HL-60 (cell line): ENCODE data around the gene RRP1.

ENCODE experiments used
- DNase-seq, 2 experiments: peaks; one replicate each; pipeline ENCODE4 v3.0.0-alpha.2; 2010 to 2020; ENCODE audit warnings: low read depth in 1 of 2, low spot score in 1 of 2
- H3K27ac ChIP-seq: fragments of 250-450 bp; sonication (Bioruptor Pico); replicated peaks from 2 replicates; pipeline ENCODE4 v1.5.1; 2020; ENCODE audit warnings: mild to moderate bottlenecking, moderate library complexity
- H3K27me3 ChIP-seq: fragments of 250-450 bp; sonication (Bioruptor Pico); 2 replicates; pipeline ENCODE4 v1.5.1; 2021; ENCODE audit warnings: mild to moderate bottlenecking, moderate library complexity; ENCODE audit not compliant: insufficient read depth, poor library complexity, severe bottlenecking
- H3K4me3 ChIP-seq: replicated peaks from 2 replicates; pipeline ENCODE4 v1.5.1; 2011; ENCODE audit warnings: mild to moderate bottlenecking, control low read depth, low read length; ENCODE audit not compliant: insufficient read depth
- CTCF ChIP-seq: IDR thresholded peaks from one replicate; pipeline ENCODE4 v1.5.1; 2011; ENCODE audit warnings: low read length, control low read depth, inconsistent platforms; ENCODE audit not compliant: insufficient read depth
- GABPA ChIP-seq: IDR thresholded peaks from 2 replicates; pipeline ENCODE4 v1.6.1; 2012; ENCODE audit warnings: low read depth
- POLR2AphosphoS5 ChIP-seq: IDR thresholded peaks from 2 replicates; pipeline ENCODE4 v1.6.1; 2012; ENCODE audit warnings: low read depth
- SPI1 ChIP-seq: IDR thresholded peaks from 2 replicates; pipeline ENCODE4 v1.6.1; 2012; ENCODE audit warnings: low read depth, mild to moderate bottlenecking, borderline replicate concordance
- TF ChIP-seq, protein P1 (sequence below): IDR thresholded peaks from 2 replicates; pipeline ENCODE4 v1.6.1; 2012; ENCODE audit warnings: low read depth; ENCODE audit not compliant: insufficient replicate concordance

RRP1 gene

GRCh38 chr21:43808832-43809251, 19.5 kb downstream of the RRP1 start:
- Histone ChIP-seq H3K27ac (peak overlapping the region; percentile 22), H3K4me3 (no peak overlapping the region), H3K27me3 (no peaks in the 10 kb centered on the region)
- TF ChIP-seq CTCF (no peak), POLR2AphosphoS5 (peak; percentile 19; the same call in 1 of the 2 replicates)
- DNase-seq, result peak in 1 of 2 experiments; percentile 44

GRCh38 chr21:43809346-43809799, 20.0 kb downstream of the RRP1 start:
- peak overlapping the region; percentile 22 for H3K27ac ChIP-seq
- no peaks in the 10 kb centered on the region for H3K27me3 ChIP-seq
- H3K4me3 ChIP-seq, result no peak overlapping the region
- TF ChIP-seq GABPA, result no peak
- TF ChIP-seq POLR2AphosphoS5, result peak; percentile 4; the same call in 1 of the 2 replicates
- no peak for DNase-seq

DNA sequence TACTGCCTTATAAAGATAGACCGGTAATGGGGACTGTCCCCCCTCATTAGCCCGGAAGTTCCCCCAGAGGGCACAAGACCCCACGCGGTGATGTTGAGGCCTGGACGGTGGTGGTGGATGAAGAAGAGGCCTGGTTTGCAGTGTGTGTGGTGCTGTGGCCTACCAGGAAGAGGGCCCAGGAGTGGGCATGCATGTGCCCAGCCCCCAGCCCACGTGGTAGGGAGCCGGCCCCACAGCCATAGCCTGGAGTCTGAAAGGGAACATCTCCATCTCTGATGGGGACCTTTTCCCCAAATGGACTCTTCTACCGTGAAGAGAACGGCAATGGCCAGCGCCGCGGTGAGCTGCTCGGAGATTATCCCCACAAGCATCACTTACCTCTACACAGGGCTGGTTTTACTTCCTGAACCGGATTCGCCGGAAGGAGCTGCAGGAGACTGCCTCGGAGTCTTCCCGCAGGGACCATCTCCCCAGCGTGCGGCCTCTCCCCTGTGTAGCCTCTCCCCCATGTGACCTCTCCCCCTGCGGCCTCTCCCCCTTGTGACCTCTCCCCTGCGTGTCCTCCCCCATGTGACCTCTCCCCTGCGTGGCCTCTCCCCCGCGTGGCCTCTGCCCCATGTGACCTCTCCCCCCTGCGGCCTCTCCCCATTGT, 20.6 kb downstream of the RRP1 start:
- Histone ChIP-seq H3K4me3 (peak overlapping the region; percentile 14), H3K27ac (peak overlapping the region; percentile 22), H3K27me3 (no peaks in the 10 kb centered on the region)
- peak in 1 of 2 experiments; percentile 18 for DNase-seq
- TF ChIP-seq, protein P1, sequence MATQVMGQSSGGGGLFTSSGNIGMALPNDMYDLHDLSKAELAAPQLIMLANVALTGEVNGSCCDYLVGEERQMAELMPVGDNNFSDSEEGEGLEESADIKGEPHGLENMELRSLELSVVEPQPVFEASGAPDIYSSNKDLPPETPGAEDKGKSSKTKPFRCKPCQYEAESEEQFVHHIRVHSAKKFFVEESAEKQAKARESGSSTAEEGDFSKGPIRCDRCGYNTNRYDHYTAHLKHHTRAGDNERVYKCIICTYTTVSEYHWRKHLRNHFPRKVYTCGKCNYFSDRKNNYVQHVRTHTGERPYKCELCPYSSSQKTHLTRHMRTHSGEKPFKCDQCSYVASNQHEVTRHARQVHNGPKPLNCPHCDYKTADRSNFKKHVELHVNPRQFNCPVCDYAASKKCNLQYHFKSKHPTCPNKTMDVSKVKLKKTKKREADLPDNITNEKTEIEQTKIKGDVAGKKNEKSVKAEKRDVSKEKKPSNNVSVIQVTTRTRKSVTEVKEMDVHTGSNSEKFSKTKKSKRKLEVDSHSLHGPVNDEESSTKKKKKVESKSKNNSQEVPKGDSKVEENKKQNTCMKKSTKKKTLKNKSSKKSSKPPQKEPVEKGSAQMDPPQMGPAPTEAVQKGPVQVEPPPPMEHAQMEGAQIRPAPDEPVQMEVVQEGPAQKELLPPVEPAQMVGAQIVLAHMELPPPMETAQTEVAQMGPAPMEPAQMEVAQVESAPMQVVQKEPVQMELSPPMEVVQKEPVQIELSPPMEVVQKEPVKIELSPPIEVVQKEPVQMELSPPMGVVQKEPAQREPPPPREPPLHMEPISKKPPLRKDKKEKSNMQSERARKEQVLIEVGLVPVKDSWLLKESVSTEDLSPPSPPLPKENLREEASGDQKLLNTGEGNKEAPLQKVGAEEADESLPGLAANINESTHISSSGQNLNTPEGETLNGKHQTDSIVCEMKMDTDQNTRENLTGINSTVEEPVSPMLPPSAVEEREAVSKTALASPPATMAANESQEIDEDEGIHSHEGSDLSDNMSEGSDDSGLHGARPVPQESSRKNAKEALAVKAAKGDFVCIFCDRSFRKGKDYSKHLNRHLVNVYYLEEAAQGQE, result no peak
- TF ChIP-seq CTCF, result no peak
- no peak for TF ChIP-seq POLR2AphosphoS5
- no peak for TF ChIP-seq SPI1
- TF ChIP-seq GABPA, result no peak

DNA sequence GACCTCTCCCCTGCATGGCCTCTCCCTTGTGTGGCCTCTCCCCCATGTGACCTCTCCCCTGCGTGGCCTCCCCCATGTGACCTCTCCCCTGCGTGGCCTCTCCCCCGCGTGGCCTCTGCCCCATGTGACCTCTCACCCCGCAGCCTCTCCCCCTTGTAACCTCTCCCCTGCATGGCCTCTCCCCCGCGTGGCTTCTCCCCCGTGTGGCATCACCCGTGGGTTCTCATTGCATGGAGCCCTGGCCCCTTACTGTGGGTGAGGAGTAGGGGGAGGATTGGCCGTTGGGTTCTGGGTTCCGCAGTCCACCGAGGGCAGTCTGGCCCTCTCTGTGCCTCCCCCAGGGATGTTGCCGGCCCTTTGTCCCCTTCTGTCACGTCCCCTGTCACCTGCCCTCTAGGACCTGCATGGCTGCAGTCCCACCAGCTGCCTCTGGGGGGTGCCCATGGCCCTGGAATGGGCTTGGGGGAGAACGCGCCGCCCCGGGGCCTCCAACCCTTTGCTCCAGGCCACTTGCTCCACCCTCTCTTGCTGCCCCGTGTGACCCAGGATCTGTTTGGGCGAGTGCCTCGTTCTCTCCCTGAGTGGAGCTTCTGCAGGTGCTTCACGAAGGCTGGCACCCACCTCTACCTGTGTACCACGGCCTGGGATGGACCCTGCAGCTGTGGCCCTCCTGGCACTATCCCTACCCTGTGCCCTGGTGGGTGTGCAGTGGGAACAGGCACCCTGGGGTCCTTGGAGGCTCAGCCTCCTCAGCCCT, 21.3 kb downstream of the RRP1 start:
- H3K4me3 ChIP-seq, result peak overlapping the region; percentile 14
- H3K27me3 ChIP-seq, result no peaks in the 10 kb centered on the region
- peak overlapping the region; percentile 6 for H3K27ac ChIP-seq
- DNase-seq, result peak in 1 of 2 experiments; percentile 92
- TF ChIP-seq POLR2AphosphoS5, result 0 out of 2 replicates have a peak, but pooled peaks have one; percentile 9
- TF ChIP-seq GABPA, result no peak
- TF ChIP-seq CTCF, result peak; percentile 85
